SK-N-SH treated with all-trans-retinoic acid at 6 μM for 48 hours (cell line): Measurements from ENCODE around the gene LRCH3.

Experiments used
- ATAC-seq: fragments of 200-7000 bp; cut with Tn5 transposase; 3 replicates; pipeline ENCODE4 v1.9.1; 2020; ENCODE audit warnings: mild to moderate bottlenecking, moderate library complexity
- ARNTL ChIP-seq: fragments of 450-650 bp; formaldehyde crosslinking; IDR thresholded peaks from 2 replicates; pipeline ENCODE4 v1.5.0; 2020; ENCODE audit warnings: low read depth, mild to moderate bottlenecking, moderate library complexity, borderline replicate concordance
- BACH2 ChIP-seq: fragments of 250-450 bp; sonication (Bioruptor Pico); IDR thresholded peaks from 2 replicates; pipeline ENCODE4 v1.9.0; 2021; ENCODE audit warnings: mild to moderate bottlenecking, borderline replicate concordance
- CSDC2 ChIP-seq: fragments of 250-450 bp; sonication (Bioruptor Pico); IDR thresholded peaks from 2 replicates; pipeline ENCODE4 v1.5.0; 2020; ENCODE audit warnings: mild to moderate bottlenecking, moderate library complexity
- ESRRG ChIP-seq: fragments of 250-450 bp; sonication (Bioruptor Pico); IDR thresholded peaks from 2 replicates; pipeline ENCODE4 v1.6.1; 2021; ENCODE audit warnings: mild to moderate bottlenecking
- GLIS3 ChIP-seq: fragments of 250-450 bp; sonication (Bioruptor Pico); IDR thresholded peaks from 2 replicates; pipeline ENCODE4 v1.5.0; 2020; ENCODE audit warnings: mild to moderate bottlenecking, moderate library complexity
- ISL1 ChIP-seq: fragments of 250-450 bp; sonication (Bioruptor Pico); IDR thresholded peaks from 2 replicates; pipeline ENCODE4 v2.1.2; 2022; ENCODE audit warnings: mild to moderate bottlenecking, moderate library complexity
- OSR1 ChIP-seq: fragments of 250-450 bp; sonication (Bioruptor Pico); IDR thresholded peaks from 2 replicates; pipeline ENCODE4 v1.8.0; 2022; ENCODE audit warnings: moderate library complexity, mild to moderate bottlenecking, inconsistent platforms
- RARB ChIP-seq: fragments of 250-450 bp; sonication (Bioruptor Pico); IDR thresholded peaks from 2 replicates; pipeline ENCODE4 v1.8.0; 2021; ENCODE audit warnings: mild to moderate bottlenecking, moderate library complexity
- SNAI2 ChIP-seq: fragments of 250-450 bp; sonication (Bioruptor Pico); IDR thresholded peaks from 2 replicates; pipeline ENCODE4 v1.5.0; 2020; ENCODE audit warnings: mild to moderate bottlenecking, moderate library complexity
- TCF4 ChIP-seq: fragments of 250-450 bp; sonication (Bioruptor Pico); IDR thresholded peaks from 2 replicates; pipeline ENCODE4 v1.8.0; 2021; ENCODE audit warnings: mild to moderate bottlenecking, moderate library complexity, borderline replicate concordance
- TOX ChIP-seq: fragments of 250-450 bp; sonication (Bioruptor Pico); IDR thresholded peaks from 2 replicates; pipeline ENCODE4 v1.8.0; 2021; ENCODE audit warnings: mild to moderate bottlenecking, moderate library complexity, borderline replicate concordance
- ZC3H10 ChIP-seq: fragments of 250-450 bp; sonication (Bioruptor Pico); IDR thresholded peaks from 2 replicates; pipeline ENCODE4 v1.5.1; 2021; ENCODE audit warnings: mild to moderate bottlenecking, moderate library complexity
- ZNF70 ChIP-seq: fragments of 450-650 bp; formaldehyde crosslinking; IDR thresholded peaks from 2 replicates; pipeline ENCODE4 v1.5.0; 2020; ENCODE audit warnings: mild to moderate bottlenecking, moderate library complexity
- ZNF8 ChIP-seq: fragments of 450-650 bp; formaldehyde crosslinking; IDR thresholded peaks from 2 replicates; pipeline ENCODE4 v1.5.0; 2020; ENCODE audit warnings: mild to moderate bottlenecking, moderate library complexity
- TF ChIP-seq, protein P1 (sequence below): fragments of 250-450 bp; sonication (Bioruptor Pico); IDR thresholded peaks from 2 replicates; pipeline ENCODE4 v1.8.0; 2021; ENCODE audit warnings: low read depth, mild to moderate bottlenecking, moderate library complexity, borderline replicate concordance
- TF ChIP-seq, protein P2 (sequence below): fragments of 250-450 bp; sonication (Bioruptor Pico); IDR thresholded peaks from 2 replicates; pipeline ENCODE4 v1.5.1; 2021; ENCODE audit warnings: mild to moderate bottlenecking, moderate library complexity
- TF ChIP-seq, protein P3 (sequence below): fragments of 250-450 bp; sonication (Bioruptor Pico); IDR thresholded peaks from 2 replicates; pipeline ENCODE4 v1.8.0; 2020; ENCODE audit warnings: mild to moderate bottlenecking, moderate library complexity, borderline replicate concordance
- TF ChIP-seq, protein P4 (sequence below): fragments of 250-450 bp; sonication (Bioruptor Pico); IDR thresholded peaks from 2 replicates; pipeline ENCODE4 v1.5.1; 2020; ENCODE audit warnings: low read depth, mild to moderate bottlenecking, moderate library complexity
- TF ChIP-seq, protein P5 (sequence below): fragments of 250-450 bp; sonication (Bioruptor Pico); IDR thresholded peaks from 2 replicates; pipeline ENCODE4 v1.5.0; 2020; ENCODE audit warnings: mild to moderate bottlenecking, moderate library complexity

Gene LRCH3

DNA sequence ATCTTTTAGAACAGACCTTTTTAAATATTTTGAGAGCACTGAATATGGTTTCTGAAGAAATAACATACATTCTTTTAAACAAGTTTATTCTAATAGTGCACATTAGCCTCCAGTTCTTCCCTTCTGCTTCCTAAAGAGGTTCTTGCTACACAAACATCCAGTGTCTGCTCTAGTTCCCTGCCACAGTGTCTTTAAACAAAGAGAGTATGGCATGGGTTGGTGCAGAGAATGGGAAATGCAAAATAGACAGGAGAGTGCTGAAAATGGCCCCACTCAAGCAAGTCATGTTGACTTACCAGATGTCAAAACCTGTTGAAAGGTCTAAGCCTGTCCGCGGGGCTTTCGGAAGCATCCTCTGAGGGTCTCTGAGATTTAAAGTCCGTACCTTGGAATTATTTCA is 86.8 kb downstream of the LRCH3 start:
- ATAC-seq = no peak
- no peak for TF ChIP-seq GLIS3 (CRISPR knock-in tag)

DNA sequence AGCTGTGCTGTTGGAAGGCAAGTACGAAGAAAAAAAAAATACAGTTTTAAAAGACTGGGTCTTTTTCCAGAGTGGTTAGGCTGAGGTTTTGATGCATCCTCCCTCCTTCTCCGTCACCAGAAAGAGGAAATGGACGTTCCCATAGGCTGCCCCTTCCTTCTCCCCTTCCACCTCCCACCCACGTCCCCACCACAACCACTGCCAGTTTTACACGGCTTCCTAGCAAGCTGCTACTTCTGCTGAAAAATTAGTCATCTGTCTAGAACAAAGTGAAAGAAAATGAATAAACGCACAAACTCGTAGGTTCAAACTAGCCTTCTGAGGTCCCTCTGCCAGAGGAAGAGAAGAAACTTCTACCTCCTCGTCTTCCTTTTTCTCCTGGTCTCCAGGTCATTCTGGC is 87.4 kb downstream of the LRCH3 start:
- no peak for ATAC-seq
- TF ChIP-seq ESRRG (CRISPR knock-in tag) = no peak
- TF ChIP-seq TOX (CRISPR knock-in tag) = no peak
- no peak for TF ChIP-seq ZNF8
- no peak for TF ChIP-seq RARB (CRISPR knock-in tag)
- TF ChIP-seq ISL1 (CRISPR knock-in tag) = no peak
- TF ChIP-seq, protein P1, sequence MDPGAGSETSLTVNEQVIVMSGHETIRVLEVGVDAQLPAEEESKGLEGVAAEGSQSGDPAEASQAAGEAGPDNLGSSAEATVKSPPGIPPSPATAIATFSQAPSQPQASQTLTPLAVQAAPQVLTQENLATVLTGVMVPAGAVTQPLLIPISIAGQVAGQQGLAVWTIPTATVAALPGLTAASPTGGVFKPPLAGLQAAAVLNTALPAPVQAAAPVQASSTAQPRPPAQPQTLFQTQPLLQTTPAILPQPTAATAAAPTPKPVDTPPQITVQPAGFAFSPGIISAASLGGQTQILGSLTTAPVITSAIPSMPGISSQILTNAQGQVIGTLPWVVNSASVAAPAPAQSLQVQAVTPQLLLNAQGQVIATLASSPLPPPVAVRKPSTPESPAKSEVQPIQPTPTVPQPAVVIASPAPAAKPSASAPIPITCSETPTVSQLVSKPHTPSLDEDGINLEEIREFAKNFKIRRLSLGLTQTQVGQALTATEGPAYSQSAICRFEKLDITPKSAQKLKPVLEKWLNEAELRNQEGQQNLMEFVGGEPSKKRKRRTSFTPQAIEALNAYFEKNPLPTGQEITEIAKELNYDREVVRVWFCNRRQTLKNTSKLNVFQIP (CRISPR knock-in tag) = no peak
- no peak for TF ChIP-seq ARNTL (CRISPR knock-in tag)
- TF ChIP-seq ZC3H10 (CRISPR knock-in tag) = no peak
- TF ChIP-seq, protein P2, sequence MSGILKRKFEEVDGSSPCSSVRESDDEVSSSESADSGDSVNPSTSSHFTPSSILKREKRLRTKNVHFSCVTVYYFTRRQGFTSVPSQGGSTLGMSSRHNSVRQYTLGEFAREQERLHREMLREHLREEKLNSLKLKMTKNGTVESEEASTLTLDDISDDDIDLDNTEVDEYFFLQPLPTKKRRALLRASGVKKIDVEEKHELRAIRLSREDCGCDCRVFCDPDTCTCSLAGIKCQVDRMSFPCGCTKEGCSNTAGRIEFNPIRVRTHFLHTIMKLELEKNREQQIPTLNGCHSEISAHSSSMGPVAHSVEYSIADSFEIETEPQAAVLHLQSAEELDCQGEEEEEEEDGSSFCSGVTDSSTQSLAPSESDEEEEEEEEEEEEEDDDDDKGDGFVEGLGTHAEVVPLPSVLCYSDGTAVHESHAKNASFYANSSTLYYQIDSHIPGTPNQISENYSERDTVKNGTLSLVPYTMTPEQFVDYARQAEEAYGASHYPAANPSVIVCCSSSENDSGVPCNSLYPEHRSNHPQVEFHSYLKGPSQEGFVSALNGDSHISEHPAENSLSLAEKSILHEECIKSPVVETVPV (CRISPR knock-in tag) = no peak
- TF ChIP-seq TCF4 = no peak
- TF ChIP-seq CSDC2 (CRISPR knock-in tag) = no peak
- TF ChIP-seq, protein P3, sequence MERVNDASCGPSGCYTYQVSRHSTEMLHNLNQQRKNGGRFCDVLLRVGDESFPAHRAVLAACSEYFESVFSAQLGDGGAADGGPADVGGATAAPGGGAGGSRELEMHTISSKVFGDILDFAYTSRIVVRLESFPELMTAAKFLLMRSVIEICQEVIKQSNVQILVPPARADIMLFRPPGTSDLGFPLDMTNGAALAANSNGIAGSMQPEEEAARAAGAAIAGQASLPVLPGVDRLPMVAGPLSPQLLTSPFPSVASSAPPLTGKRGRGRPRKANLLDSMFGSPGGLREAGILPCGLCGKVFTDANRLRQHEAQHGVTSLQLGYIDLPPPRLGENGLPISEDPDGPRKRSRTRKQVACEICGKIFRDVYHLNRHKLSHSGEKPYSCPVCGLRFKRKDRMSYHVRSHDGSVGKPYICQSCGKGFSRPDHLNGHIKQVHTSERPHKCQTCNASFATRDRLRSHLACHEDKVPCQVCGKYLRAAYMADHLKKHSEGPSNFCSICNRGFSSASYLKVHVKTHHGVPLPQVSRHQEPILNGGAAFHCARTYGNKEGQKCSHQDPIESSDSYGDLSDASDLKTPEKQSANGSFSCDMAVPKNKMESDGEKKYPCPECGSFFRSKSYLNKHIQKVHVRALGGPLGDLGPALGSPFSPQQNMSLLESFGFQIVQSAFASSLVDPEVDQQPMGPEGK = no peak

DNA sequence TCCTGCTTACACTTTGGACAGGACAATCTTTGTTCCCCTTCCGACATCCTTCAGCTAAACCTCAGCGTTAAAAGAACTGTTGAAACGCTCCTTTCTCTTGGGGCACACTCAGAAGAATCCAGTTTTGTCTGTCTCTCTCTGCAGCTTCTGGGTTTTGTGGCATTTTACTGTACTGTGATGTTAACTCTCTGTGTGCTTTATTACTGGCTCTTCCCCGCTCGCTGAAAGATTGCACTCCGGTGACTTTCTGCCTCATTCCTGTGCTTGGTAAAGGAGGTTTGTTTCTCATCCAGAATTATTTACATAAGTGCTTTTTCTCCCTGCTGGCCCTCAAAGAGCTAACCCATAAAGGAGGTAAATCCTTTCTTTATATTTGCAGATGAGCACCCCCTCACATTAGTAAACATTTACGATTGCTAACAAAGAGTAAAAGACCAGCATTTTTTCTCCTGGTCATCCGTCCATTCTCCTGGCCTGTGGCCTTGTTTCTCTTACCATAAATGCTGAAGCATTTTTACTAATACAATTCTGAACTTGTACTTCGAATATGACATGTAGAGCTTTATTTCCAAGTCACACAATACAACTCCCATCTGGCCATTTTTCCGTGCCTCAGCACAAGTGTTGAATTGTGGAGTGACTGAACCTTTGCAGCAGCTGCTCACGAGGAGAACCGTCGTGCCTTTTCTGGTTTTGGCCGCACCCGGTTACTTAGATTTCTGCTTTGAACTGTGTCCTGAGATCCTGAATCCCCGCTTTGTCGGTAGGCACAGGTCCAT is 89.6 kb downstream of the LRCH3 start:
- no peak for ATAC-seq
- no peak for TF ChIP-seq ZNF8
- TF ChIP-seq ARNTL (CRISPR knock-in tag) = no peak
- TF ChIP-seq, protein P4, sequence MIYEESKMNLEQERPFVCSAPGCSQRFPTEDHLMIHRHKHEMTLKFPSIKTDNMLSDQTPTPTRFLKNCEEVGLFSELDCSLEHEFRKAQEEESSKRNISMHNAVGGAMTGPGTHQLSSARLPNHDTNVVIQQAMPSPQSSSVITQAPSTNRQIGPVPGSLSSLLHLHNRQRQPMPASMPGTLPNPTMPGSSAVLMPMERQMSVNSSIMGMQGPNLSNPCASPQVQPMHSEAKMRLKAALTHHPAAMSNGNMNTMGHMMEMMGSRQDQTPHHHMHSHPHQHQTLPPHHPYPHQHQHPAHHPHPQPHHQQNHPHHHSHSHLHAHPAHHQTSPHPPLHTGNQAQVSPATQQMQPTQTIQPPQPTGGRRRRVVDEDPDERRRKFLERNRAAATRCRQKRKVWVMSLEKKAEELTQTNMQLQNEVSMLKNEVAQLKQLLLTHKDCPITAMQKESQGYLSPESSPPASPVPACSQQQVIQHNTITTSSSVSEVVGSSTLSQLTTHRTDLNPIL = no peak
- no peak for TF ChIP-seq ISL1 (CRISPR knock-in tag)
- no peak for TF ChIP-seq RARB (CRISPR knock-in tag)
- no peak for TF ChIP-seq OSR1

DNA sequence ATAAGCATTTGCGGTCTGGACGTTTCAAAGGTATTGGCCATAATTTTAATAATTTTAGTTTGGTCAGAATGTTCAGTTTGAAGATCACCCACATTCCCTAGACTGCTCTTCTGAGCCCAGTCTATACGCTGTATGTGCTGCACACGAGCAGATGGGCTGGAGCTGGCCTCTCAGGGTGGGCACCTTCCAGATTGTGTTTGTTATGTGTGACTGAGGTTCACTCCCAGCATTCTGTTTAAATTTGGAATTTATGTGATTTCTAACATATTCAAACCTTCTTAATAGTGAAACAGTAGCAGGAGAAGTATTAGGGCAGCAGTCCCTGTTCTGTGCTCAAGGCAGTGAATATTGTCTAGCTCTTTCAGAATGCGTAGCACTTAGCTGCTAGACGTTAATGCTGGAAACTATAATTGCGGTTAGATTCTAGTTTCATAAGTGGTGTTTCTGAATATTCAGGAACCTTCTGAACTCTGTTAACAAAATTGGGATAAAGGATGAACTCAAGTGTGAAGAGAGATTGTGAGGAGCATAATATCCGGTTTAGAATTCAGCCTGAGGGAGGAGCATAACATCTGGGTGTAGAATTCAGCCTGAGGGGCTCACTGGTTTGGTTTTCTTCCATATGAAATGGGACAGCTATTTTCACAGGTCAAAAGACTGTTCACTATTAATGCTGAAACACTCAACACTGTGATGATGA is 90.4 kb downstream of the LRCH3 start:
- no peak for ATAC-seq
- TF ChIP-seq, protein P4 = no peak
- TF ChIP-seq ZNF8 (no peak), ZC3H10 (CRISPR knock-in tag) (no peak), BACH2 (CRISPR knock-in tag) (no peak), CSDC2 (CRISPR knock-in tag) (no peak), ISL1 (CRISPR knock-in tag) (no peak), ARNTL (CRISPR knock-in tag) (no peak), SNAI2 (CRISPR knock-in tag) (no peak), GLIS3 (CRISPR knock-in tag) (no peak), ESRRG (CRISPR knock-in tag) (no peak), ZNF70 (no peak)
- TF ChIP-seq, protein P5, sequence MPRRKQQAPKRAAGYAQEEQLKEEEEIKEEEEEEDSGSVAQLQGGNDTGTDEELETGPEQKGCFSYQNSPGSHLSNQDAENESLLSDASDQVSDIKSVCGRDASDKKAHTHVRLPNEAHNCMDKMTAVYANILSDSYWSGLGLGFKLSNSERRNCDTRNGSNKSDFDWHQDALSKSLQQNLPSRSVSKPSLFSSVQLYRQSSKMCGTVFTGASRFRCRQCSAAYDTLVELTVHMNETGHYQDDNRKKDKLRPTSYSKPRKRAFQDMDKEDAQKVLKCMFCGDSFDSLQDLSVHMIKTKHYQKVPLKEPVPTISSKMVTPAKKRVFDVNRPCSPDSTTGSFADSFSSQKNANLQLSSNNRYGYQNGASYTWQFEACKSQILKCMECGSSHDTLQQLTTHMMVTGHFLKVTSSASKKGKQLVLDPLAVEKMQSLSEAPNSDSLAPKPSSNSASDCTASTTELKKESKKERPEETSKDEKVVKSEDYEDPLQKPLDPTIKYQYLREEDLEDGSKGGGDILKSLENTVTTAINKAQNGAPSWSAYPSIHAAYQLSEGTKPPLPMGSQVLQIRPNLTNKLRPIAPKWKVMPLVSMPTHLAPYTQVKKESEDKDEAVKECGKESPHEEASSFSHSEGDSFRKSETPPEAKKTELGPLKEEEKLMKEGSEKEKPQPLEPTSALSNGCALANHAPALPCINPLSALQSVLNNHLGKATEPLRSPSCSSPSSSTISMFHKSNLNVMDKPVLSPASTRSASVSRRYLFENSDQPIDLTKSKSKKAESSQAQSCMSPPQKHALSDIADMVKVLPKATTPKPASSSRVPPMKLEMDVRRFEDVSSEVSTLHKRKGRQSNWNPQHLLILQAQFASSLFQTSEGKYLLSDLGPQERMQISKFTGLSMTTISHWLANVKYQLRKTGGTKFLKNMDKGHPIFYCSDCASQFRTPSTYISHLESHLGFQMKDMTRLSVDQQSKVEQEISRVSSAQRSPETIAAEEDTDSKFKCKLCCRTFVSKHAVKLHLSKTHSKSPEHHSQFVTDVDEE (CRISPR knock-in tag) = no peak
- TF ChIP-seq, protein P2 (CRISPR knock-in tag) = no peak
- TF ChIP-seq, protein P3 = no peak
